HG03575 (cell line): Measurements from ENCODE around the gene ELAC2.
"Not testable (repeated sequence)": the region's sequence is repeated elsewhere in the genome, so short reads cannot be mapped to it uniquely, and the experiment has no call there.

Source experiments
- ATAC-seq: cut with Tn5 transposase; IDR thresholded peaks from one replicate; pipeline ENCODE4 v1.9.1; 2021; ENCODE audit not compliant: unreplicated experiment, insufficient number of reproducible peaks, low FRiP score; ENCODE audit errors: extremely low read depth

Gene ELAC2

DNA sequence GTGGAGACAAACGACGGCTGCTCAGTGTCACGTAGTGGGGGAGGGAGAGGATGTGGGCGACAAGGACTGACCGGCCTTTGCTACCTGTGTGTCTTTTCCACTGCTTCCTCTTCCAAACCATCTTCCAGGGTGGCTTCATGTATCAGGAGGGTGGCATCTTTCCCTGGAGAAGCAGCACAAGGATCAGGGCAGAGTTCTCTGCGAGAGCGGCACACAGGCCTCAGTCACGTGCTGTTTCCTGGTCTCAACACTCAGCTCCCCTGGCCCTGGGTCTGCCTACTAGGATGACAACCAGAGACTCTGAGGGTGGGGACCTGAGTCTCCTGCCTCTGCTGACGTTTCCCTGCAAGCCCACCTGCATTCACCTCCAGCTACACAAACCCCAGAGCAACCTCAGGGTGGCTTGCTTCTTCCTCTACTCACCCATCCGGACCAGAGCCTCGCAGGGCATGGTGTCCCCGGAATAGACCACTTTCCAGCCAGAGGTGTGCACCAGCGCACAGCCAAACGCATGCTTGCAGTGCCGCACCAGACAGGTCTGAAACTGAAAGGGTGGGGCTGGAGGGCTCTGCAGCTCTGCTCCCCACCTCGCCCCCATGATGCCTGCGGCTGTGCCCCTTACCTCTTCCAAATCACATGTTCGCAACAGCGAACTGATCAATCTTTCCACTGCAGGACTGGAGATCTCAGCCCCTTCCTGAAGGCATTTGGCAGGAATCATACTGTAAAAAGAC is 23.3 kb downstream of the ELAC2 start:
- ATAC-seq: no peak

GRCh38 chr17:12993631-12994030 is 24.2 kb downstream of the ELAC2 start:
- ATAC-seq: no peak

- ATAC-seq: no peak
Measured at GRCh38 chr17:12992676-12993075, 25.2 kb downstream of the ELAC2 start.

DNA sequence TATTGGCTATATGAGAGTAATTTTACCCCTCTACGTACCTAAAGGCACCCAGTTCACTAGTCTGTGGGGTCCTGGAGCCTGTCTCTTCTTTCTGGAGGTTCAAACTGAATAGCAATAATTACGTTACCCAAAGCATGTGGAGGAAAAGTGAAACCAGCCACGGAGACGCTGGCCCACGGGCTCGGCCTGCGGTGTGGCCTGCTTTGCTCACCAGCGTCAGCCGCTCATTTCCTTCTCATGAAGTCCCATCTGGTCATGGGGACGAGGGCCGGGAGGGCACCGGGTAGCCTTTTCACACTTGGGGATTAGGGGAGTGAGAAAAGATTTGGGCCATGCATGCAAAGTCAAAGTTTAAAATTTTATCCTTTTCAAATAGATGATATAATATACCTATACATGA is 26.9 kb downstream of the ELAC2 start:
- no peak for ATAC-seq

DNA sequence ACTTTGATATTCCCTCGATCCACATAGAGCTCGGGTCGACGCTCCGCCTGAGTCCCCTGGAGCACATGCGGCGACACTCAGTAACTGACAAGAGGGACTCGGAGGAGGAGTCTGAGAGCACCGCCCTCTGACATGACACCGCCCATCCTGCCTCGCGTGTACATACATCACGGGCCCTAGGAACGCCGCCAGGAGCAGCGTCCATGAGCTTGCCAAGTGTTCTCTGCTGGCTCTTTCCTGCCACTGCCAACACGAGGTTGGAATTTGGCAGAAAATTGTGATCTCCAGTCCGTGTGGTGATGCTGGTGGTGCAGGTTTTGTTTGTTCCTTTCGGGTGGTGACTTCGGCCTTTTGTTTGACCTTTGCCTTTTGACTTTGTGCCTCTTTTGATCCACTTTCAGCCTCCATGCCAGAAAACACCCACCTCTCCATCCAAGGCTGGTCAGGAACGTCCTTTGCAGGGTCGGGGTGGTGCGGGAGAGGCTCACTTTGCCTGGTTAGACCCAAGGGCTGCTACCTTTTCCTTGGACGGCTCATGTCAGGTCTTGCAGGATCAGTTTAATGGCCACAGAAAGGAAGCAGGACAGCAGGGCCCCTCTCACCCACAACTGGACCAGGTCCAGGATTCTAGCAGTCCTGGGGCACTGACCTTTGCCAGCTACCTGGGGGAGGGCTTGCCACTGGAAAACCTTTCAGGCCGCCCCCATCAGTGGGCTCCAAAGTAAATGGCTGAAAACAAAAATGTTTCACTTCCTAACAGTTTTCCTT is 27.6 kb downstream of the ELAC2 start:
- ATAC-seq: no peak

DNA sequence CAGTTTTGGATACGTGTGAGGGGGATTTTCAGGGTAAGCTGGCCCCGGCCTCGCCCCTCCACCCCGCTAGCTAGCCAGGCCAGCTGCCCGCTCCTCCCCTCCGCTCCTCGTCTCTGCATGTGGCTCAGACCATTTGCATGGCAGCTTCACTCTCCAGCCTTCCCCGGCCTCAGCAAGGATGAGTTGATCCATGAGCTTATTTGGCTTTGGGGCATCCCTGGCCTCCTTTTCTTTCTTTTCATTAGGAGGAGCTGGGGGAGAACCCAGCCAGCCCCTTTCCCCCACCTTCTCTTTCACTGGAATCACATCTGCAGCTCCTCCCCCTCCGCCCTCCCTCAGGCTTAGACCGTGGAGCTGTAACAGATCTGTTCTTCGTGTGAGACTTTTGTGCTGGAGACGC is 30.7 kb downstream of the ELAC2 start:
- ATAC-seq: no peak

GRCh38 chr17:12985431-12986293 is 32.2 kb downstream of the ELAC2 start:
- no peak for ATAC-seq

- no peak for ATAC-seq
Measured at GRCh38 chr17:12983991-12984884, 33.6 kb downstream of the ELAC2 start.

DNA sequence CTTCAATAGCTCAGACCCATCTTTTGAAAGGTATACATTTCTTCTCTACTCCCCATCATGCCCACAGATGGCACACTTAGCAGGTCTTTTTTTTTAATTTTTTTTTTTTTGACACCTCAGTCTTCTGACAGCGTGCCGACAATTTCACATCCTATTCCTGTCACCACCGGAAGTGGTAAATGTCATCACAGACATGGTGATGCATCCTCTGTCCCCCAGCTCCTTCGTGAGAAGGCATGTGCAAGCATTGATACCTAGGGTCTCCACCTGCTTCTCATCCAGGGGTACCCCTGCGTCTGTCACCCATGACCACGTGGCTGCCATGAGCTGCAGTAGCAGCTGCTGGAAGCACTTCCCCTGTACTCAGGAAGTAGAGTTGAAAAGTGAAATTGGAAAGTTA is 35.6 kb downstream of the ELAC2 start:
- ATAC-seq: no peak

- no peak for ATAC-seq
Measured at GRCh38 chr17:12979826-12980500, 37.9 kb downstream of the ELAC2 start.

DNA sequence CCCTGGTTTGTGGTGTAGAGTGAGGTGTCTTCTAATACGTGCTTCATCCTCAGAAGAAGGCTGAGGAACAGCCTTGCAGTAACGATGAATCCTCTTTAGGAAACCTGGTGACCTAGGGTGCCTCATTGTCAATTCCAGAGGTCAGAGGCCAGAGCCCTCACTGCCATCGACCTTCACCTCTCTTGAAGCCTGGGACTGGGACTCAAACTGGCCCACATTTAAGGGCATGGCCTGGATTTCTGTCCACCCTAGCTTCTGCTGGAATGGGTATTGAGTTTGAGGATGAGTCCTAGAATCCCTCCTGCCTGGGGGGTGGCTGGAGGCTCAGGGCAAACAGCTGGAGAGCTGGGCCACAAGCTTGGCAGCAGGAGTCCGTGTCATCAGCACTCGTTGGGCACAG is 38.6 kb downstream of the ELAC2 start:
- no peak for ATAC-seq

- not testable (repeated sequence) for ATAC-seq
Measured at GRCh38 chr17:12978787-12979186, 39.0 kb downstream of the ELAC2 start.

GRCh38 chr17:12977008-12977751 is 40.6 kb downstream of the ELAC2 start:
- ATAC-seq: no peak

DNA sequence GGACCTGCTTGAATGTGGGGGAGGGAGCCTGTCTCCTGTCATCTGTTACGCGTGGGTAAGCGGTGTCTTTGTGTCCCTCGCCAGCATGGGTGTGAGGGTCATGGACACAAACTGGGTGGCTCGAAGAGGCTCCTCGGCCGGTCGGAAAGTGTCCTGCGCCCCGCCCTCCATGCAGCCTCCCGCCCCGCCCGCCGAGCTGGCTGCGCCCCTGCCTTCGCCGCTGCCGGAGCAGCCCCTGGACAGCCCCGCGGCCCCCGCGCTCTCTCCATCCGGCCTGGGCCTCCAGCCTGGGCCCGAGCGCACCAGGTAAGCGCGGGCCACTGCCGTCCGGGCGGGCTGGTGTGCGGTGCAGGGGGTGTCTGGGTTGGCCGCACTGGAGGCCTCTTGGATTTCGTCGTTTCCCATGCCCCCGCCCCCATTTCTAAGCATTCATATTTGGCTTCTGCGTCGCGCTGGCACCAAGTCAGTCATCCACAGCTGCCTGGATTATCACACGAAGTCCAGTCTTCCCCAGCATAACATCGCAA is 43.8 kb downstream of the ELAC2 start:
- ATAC-seq: no peak

DNA sequence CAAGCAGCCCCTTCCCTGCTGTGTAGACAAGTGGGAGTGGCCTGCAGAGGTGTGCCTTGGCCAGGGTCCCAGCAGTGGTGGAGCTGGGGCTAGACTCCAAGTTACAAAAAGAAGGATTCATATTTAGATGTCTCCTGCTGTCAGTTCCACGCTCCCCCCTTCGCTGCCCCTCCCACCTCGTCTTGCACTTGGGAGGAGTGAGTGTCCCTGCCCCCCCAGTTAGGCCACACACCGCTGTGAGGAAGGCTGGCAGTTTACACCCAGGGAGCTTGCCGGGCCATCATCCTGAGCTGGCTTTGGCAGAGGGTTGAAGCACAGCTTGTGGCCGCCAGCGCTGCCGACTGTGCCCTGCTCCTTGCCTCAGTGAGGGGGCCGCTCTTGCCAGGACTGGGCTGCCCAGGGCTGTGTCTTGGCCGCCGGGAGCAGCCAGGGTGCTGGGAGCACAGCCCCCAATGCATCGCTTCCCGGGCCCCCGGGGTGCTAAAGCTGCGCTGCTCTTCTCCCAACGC is 44.3 kb downstream of the ELAC2 start:
- no peak for ATAC-seq

DNA sequence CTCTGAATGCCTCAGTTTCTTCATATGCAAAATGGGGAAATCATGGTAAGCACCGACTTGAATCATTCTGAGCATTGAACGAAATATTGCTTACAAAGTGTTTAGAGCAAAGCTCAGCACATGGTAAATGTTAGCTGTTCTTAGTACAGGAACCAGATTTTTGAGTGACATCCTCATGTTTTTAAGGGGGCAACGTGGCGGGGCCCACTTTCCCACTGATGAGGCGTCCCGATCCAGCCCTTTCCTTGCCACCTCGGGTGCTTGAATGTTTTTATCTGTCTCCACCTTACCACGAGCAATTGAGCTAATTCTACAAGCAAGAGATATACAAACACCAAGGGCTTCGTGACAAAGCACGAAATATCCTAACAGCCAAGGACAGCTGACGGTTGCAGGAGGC is 49.9 kb downstream of the ELAC2 start:
- no peak for ATAC-seq

DNA sequence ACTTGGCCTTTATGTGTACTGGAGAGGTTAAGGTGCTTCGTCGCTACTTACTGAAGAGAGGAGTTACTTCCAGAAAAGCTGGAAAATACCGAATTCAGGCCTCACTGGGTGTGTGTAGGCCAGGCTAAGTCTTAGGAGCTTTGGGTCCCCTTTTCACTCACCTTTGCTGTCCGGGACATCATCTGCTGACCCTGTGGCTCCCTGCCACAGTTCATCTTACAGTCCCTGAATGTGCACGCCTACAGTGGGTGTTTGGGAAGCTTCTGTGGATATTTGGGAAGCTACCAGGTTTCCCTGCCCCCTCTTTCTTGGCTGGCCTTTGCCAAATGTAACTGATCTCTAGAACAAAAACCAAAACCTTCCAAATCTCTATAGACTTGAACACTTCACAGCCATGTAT is 51.4 kb downstream of the ELAC2 start:
- no peak for ATAC-seq
